Measurements from ENCODE around the gene IL6R.

- TF ChIP-seq CTCF (IDR thresholded peaks at IDR 0.05) (no peak), POLR2AphosphoS5 (IDR thresholded peaks at IDR 0.05) (no peak)
These were observed 36.2 kb downstream of the IL6R start for GRCh38 chr1:154441241-154441888.
